Stomach (tissue), 4 donors: ENCODE data around the gene IFT52.

ENCODE experiments used
- EP300 ChIP-seq: sonication (generic); formaldehyde crosslinking; IDR thresholded peaks from one replicate; pipeline ENCODE4 v1.6.1; 2017; ENCODE audit warnings: antibody characterized with exemption
- POLR2AphosphoS5 ChIP-seq, 3 donors: sonication (generic); formaldehyde crosslinking; IDR thresholded peaks; one replicate each; pipeline ENCODE4 v1.6.1; 2016; ENCODE audit warnings: antibody characterized with exemption in 3 of 3

GRCh38 chr20:43579861-43580793, 10.6 kb upstream of the IFT52 start:
- TF ChIP-seq EP300: no peak
- TF ChIP-seq POLR2AphosphoS5 (IDR thresholded peaks at IDR 0.05): no peak
